AG10803 (cell line): ENCODE results near the gene PARVG.

Experiments
- DNase-seq: peaks from one replicate; pipeline ENCODE4 v3.0.0; 2010; ENCODE audit warnings: low read depth
- H3K4me3 ChIP-seq: 2 replicates; pipeline ENCODE4 v1.5.1; 2011; ENCODE audit warnings: mild to moderate bottlenecking, low read length, control low read depth
- TF ChIP-seq, protein P1 (sequence below): conservative IDR thresholded peaks from 2 replicates; pipeline ENCODE4 v1.5.1; 2011; ENCODE audit warnings: mild to moderate bottlenecking, low read length, control low read depth, inconsistent platforms

Gene PARVG

GRCh38 chr22:44168206-44168605, 12.5 kb upstream of the PARVG start:
- DNase-seq, result no peak
- TF ChIP-seq, protein P1, sequence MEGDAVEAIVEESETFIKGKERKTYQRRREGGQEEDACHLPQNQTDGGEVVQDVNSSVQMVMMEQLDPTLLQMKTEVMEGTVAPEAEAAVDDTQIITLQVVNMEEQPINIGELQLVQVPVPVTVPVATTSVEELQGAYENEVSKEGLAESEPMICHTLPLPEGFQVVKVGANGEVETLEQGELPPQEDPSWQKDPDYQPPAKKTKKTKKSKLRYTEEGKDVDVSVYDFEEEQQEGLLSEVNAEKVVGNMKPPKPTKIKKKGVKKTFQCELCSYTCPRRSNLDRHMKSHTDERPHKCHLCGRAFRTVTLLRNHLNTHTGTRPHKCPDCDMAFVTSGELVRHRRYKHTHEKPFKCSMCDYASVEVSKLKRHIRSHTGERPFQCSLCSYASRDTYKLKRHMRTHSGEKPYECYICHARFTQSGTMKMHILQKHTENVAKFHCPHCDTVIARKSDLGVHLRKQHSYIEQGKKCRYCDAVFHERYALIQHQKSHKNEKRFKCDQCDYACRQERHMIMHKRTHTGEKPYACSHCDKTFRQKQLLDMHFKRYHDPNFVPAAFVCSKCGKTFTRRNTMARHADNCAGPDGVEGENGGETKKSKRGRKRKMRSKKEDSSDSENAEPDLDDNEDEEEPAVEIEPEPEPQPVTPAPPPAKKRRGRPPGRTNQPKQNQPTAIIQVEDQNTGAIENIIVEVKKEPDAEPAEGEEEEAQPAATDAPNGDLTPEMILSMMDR, result no peak
- no peak overlapping the region for H3K4me3 ChIP-seq

DNA sequence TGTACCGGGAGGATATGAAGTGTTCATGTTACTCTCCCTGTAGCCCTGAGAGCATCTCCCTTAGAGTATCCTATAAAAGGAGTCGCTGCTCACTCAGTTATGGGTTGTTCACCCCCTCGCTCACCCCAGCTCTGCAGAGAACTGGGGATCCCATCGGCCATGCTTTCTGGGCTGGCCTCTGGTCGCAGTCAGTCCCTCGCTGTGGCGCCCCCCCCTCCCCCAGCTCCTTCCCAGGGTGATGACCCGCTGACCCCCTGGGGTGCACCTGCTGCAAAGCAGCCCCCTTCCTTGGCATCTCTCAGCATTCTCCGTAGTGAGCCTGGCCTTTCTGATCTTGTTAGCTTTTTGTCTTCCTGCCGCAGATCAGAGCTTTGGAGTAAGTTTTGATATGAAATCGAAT, 10.3 kb upstream of the PARVG start:
- no peak for DNase-seq
- TF ChIP-seq, protein P1, result no peak
- H3K4me3 ChIP-seq, result no peak overlapping the region

GRCh38 chr22:44171561-44171960, 9.2 kb upstream of the PARVG start:
- DNase-seq, result no peak
- TF ChIP-seq, protein P1, result no peak
- no peak overlapping the region for H3K4me3 ChIP-seq

- TF ChIP-seq, protein P1, result no peak
- H3K4me3 ChIP-seq, result no peak overlapping the region
- peak; percentile 11 for DNase-seq
Measured at GRCh38 chr22:44172370-44173108, 8.2 kb upstream of the PARVG start.

- H3K4me3 ChIP-seq, result no peak overlapping the region
- TF ChIP-seq, protein P1, result no peak
- no peak for DNase-seq
Measured at GRCh38 chr22:44173154-44173553, 7.6 kb upstream of the PARVG start.

- H3K4me3 ChIP-seq, result no peak overlapping the region
- DNase-seq, result no peak
- TF ChIP-seq, protein P1, result no peak
Measured at GRCh38 chr22:44175676-44176075, 5.0 kb upstream of the PARVG start.

GRCh38 chr22:44179196-44179988, 1.3 kb upstream of the PARVG start:
- no peak overlapping the region for H3K4me3 ChIP-seq
- no peak for DNase-seq
- TF ChIP-seq, protein P1, result no peak
